Panc1 (cell line): Measurements from ENCODE around the gene MRPL16. TPM values are rescaled to one million over a fixed set of nuclear protein-coding genes. Genes with fewer than 3 reads are reported as not detected.

Experiments used
- ATAC-seq: fragments of 200-7000 bp; cut with Tn5 transposase; 2 replicates; pipeline ENCODE4 v1.9.1; 2020; ENCODE audit warnings: mild to moderate bottlenecking, moderate library complexity
- Bru-seq: library from RNA; stranded (reverse); fragments of 400-500 nt; gene quantifications from one replicate; lab custom pipeline; 2021; lab: Mats Ljungman, UMichigan
- BruChase-seq, 2 experiments: library from RNA; stranded (reverse); fragments of 400-500 nt; gene quantifications; one replicate each; lab custom pipeline; 2021; lab: Mats Ljungman, UMichigan
- BruUV-seq: library from RNA; stranded (reverse); fragments of 400-500 nt; replicated peaks from 2 replicates; lab custom pipeline; 2021; lab: Mats Ljungman, UMichigan
- CTCF ChIA-PET: fragments of 300-600 bp; sonication (Branson Sonifier 250); formaldehyde crosslinking; loops from one replicate; lab custom pipeline; 2022; ENCODE audit warnings: antibody characterized with exemption; lab: Charles Lee
- POLR2A ChIA-PET: fragments of 300-600 bp; sonication (Branson Sonifier 250); formaldehyde crosslinking; loops from one replicate; lab custom pipeline; 2022; ENCODE audit warnings: antibody characterized with exemption; lab: Charles Lee
- DNase-seq: peaks from one replicate; pipeline ENCODE4 v3.0.0-alpha.2; 2010; ENCODE audit warnings: low read depth, low spot score
- H3K27ac ChIP-seq: 2 replicates; pipeline ENCODE4 v1.5.1; 2011; ENCODE audit warnings: mild to moderate bottlenecking, low read length, inconsistent platforms
- H3K27me3 ChIP-seq: fragments of 200-500 bp; sonication (Bioruptor generic); 2 replicates; pipeline ENCODE4 v1.6.0; 2014; ENCODE audit warnings: low read length, inconsistent platforms; ENCODE audit not compliant: control insufficient read depth, insufficient read depth
- H3K36me3 ChIP-seq: fragments of 200-500 bp; sonication (Bioruptor generic); 2 replicates; pipeline ENCODE4 v1.5.1; 2014; ENCODE audit warnings: inconsistent platforms, mild to moderate bottlenecking, low read length, moderate library complexity; ENCODE audit not compliant: control insufficient read depth, insufficient read depth
- H3K4me1 ChIP-seq: 2 replicates; pipeline ENCODE4 v1.5.1; 2011; ENCODE audit warnings: inconsistent platforms, mild to moderate bottlenecking, low read length, moderate library complexity; ENCODE audit not compliant: control insufficient read depth, insufficient read depth
- H3K4me3 ChIP-seq, 2 experiments: 2 replicates each; pipeline ENCODE4 v1.5.1; 2011 to 2012; ENCODE audit warnings: low read depth in 2 of 2, low read length in 2 of 2, mild to moderate bottlenecking in 2 of 2, inconsistent platforms in 1 of 2, moderate library complexity in 1 of 2
- H3K9me3 ChIP-seq: fragments of 200-500 bp; sonication (Bioruptor generic); 2 replicates; pipeline ENCODE4 v1.5.1; 2014; ENCODE audit warnings: low read depth, mild to moderate bottlenecking, inconsistent platforms, low read length, moderate library complexity; ENCODE audit not compliant: control insufficient read depth, insufficient read depth
- CTCF ChIP-seq: fragments of 450-650 bp; IDR thresholded peaks from 2 replicates; pipeline ENCODE4 v1.5.1; 2017; ENCODE audit warnings: mild to moderate bottlenecking
- POLR2AphosphoS5 ChIP-seq: IDR thresholded peaks from 2 replicates; pipeline ENCODE4 v1.6.1; 2012; ENCODE audit warnings: mild to moderate bottlenecking, low read depth, low read length, moderate library complexity
- REST ChIP-seq, 2 experiments: IDR thresholded peaks; 2 replicates each; pipeline ENCODE4 v1.6.1; 2011 to 2012; ENCODE audit warnings: low read depth in 2 of 2, control low read depth in 1 of 2, low read length in 1 of 2, mild to moderate bottlenecking in 1 of 2, moderate library complexity in 1 of 2; ENCODE audit not compliant: insufficient read depth in 1 of 2
- SIN3A ChIP-seq: IDR thresholded peaks from 2 replicates; pipeline ENCODE4 v1.6.1; 2012; ENCODE audit warnings: low read depth, mild to moderate bottlenecking, low read length, moderate library complexity, borderline replicate concordance; ENCODE audit not compliant: insufficient read depth
- TCF7L2 ChIP-seq: IDR thresholded peaks from 2 replicates; pipeline ENCODE4 v1.6.1; 2011; ENCODE audit warnings: mild to moderate bottlenecking, low read depth, low read length, inconsistent platforms
- in situ Hi-C: cut with HindIII; loops from 2 replicates; pipeline ENCODE4 v1.10.0; 2016; ENCODE audit warnings: low sequenced_read_pairs, low pct_unique_long_range_greater_than_20kb
- intact Hi-C: fragments of 100-400 bp; cut with micrococcal nuclease; formaldehyde crosslinking; loops from one replicate; pipeline ENCODE4 v1.10.0; 2022; ENCODE audit not compliant: unreplicated experiment
- long read RNA-seq: library from polyadenylated mRNA; unstranded; transcript quantifications from one replicate; pipeline ENCODE4 v2.0.0, GENCODE V29; 2021; ENCODE audit not compliant: unreplicated experiment
- polyA plus RNA-seq: library from polyadenylated mRNA; unstranded; fragments of >200 nt; gene quantifications from one replicate; pipeline ENCODE4 v1.2.1, GENCODE V29; 2012; ENCODE audit warnings: missing spikeins; ENCODE audit not compliant: insufficient read length
- total RNA-seq: library from RNA; stranded (reverse); gene quantifications from one replicate; pipeline ENCODE4 v1.2.1, GENCODE V29; 2021; ENCODE audit not compliant: unreplicated experiment

Gene MRPL16
- total RNA-seq (41.8 TPM), Bru-seq, nascent RNA (percentile 71 among the genes with signal in this experiment), BruChase-seq, experiment 1, labeled RNA remaining after a 2-hour chase (percentile 69 among the genes with signal in this experiment), BruChase-seq, experiment 2, labeled RNA remaining after a 6-hour chase (percentile 84 among the genes with signal in this experiment)
- 45.7 TPM for polyA plus RNA-seq
- long read RNA-seq, transcript MRPL16-201 (4 exons, 1,182 nt) = major isoform, 44 of 53 reads
- long read RNA-seq, partial matches to known transcripts = 8 of 53 reads
- long read RNA-seq, other reads (novel, unspliced or antisense) = 1 of 53 reads

GRCh38 chr11:59810189-59810910, at the start of gene MRPL16:
MRPL16 (minus strand) TSS chr11:59810778; CDS start chr11:59810658, 120 bp downstream.
- ChIA-PET CTCF (interaction anchor here (0.9 kb wide), 1 partner anchor 54 kb away, joined by 4 read pairs; no protein-coding TSS in a partner anchor), POLR2A (interaction anchor here (0.6 kb wide), 1 partner anchor 320 kb away, joined by 8 read pairs; no protein-coding TSS in a partner anchor)
- no peaks in the 10 kb centered on the region for H3K27me3 ChIP-seq
- intact Hi-C loops = no loop called here
- no TSS peak for BruUV-seq
- DNase-seq (peak; percentile 61), ATAC-seq (peak; percentile 98)
- peak; percentile 90 for TF ChIP-seq TCF7L2
- TF ChIP-seq POLR2AphosphoS5 = peak; percentile 90
- TF ChIP-seq SIN3A = no peak; the same call in 1 of the 2 replicates
- 0 out of 4 replicates have a peak, but pooled peaks have one; percentile 13 to 24 for TF ChIP-seq REST (IDR thresholded peaks at IDR 0.05; ENCODE audit: insufficient read depth in 1 of 2, low read depth in 2 of 2, low read length in 1 of 2)
- no peak for TF ChIP-seq CTCF
- no peaks in the 10 kb centered on the region; the same call in 1 of the 2 replicates for H3K9me3 ChIP-seq
- H3K4me3 ChIP-seq = peak within 1 kb of the TSS; percentile 89 to 96
- peaks cover 5% of the 10 kb centered on the region; the same call in 1 of the 2 replicates for H3K4me1 ChIP-seq
- in situ Hi-C loops = no loop called here
- H3K36me3 ChIP-seq = peaks cover 16% of the 10 kb centered on the region
- peak within 1 kb of the TSS; percentile 93 for H3K27ac ChIP-seq

- ChIA-PET POLR2A (no interaction called here), CTCF (no interaction called here)
- DNase-seq = no peak
- H3K27ac ChIP-seq = no peak overlapping the region
- H3K27me3 ChIP-seq = no peaks in the 10 kb centered on the region
- ATAC-seq = no peak
- intact Hi-C loops (no loop called here), in situ Hi-C loops (no loop called here)
- no peak for TF ChIP-seq TCF7L2
- H3K4me1 ChIP-seq = peaks cover 6% of the 10 kb centered on the region; the same call in 1 of the 2 replicates
- no peaks in the 10 kb centered on the region for H3K36me3 ChIP-seq
- no TSS peak for BruUV-seq
- H3K9me3 ChIP-seq = no peaks in the 10 kb centered on the region
- no peak overlapping the region for H3K4me3 ChIP-seq
Measured at GRCh38 chr11:59859673-59860072, 49.1 kb upstream of the MRPL16 start.
